Activated T-cell treated with anti-CD3 and anti-CD28 coated beads, Interleukin-2, amount 50 U/mL, for 72 hours (primary cell): Measurements from ENCODE around the gene CCDC188. TPM values are rescaled to one million over a fixed set of nuclear protein-coding genes. Genes with fewer than 3 reads are reported as not detected.
"Not testable (repeated sequence)": the region's sequence is repeated elsewhere in the genome, so short reads cannot be mapped to it uniquely, and the experiment has no call there.

ENCODE experiments used
- ATAC-seq, 2 donors: fragments of 150-1000 bp; cut with Tn5 transposase; replicated peaks in 1 of 2; 2 replicates each; pipeline ENCODE4 v1.10.0; 2021; ENCODE audit warnings: moderate library complexity in 2 of 2, mild to moderate bottlenecking in 1 of 2
- DNase-seq, 2 donors: peaks; one replicate each; pipeline ENCODE4 v3.0.0; 2021 to 2022; ENCODE audit warnings: mixed read lengths in 1 of 2
- H3K27ac Mint-ChIP-seq: one replicate; pipeline ENCODE4 v1.8.0; 2022; ENCODE audit warnings: mild to moderate bottlenecking, moderate library complexity, mixed read lengths
- H3K27me3 Mint-ChIP-seq: one replicate; pipeline ENCODE4 v1.8.0; 2022; ENCODE audit warnings: low read depth, mixed read lengths
- H3K36me3 Mint-ChIP-seq, 2 donors: one replicate each; pipeline ENCODE4 v1.8.0; 2022; ENCODE audit warnings: mixed read lengths in 2 of 2, mild to moderate bottlenecking in 1 of 2; ENCODE audit not compliant: insufficient read depth in 2 of 2
- H3K4me1 Mint-ChIP-seq: one replicate; pipeline ENCODE4 v1.8.0; 2022; ENCODE audit warnings: low read depth, mixed read lengths
- H3K4me3 Mint-ChIP-seq, 2 donors: one replicate each; pipeline ENCODE4 v1.8.0; 2022; ENCODE audit warnings: mild to moderate bottlenecking in 2 of 2, mixed read lengths in 2 of 2, moderate library complexity in 2 of 2
- H3K9me3 Mint-ChIP-seq, 2 donors: one replicate each; pipeline ENCODE4 v1.8.0; 2022; ENCODE audit warnings: mixed read lengths in 2 of 2
- total RNA-seq, 2 donors: library from RNA; stranded (reverse); gene quantifications; one replicate each; pipeline ENCODE4 v1.2.3, GENCODE V29; 2022

CCDC188 gene
- total RNA-seq, 2 donors from 2014 or later: not detected

DNA sequence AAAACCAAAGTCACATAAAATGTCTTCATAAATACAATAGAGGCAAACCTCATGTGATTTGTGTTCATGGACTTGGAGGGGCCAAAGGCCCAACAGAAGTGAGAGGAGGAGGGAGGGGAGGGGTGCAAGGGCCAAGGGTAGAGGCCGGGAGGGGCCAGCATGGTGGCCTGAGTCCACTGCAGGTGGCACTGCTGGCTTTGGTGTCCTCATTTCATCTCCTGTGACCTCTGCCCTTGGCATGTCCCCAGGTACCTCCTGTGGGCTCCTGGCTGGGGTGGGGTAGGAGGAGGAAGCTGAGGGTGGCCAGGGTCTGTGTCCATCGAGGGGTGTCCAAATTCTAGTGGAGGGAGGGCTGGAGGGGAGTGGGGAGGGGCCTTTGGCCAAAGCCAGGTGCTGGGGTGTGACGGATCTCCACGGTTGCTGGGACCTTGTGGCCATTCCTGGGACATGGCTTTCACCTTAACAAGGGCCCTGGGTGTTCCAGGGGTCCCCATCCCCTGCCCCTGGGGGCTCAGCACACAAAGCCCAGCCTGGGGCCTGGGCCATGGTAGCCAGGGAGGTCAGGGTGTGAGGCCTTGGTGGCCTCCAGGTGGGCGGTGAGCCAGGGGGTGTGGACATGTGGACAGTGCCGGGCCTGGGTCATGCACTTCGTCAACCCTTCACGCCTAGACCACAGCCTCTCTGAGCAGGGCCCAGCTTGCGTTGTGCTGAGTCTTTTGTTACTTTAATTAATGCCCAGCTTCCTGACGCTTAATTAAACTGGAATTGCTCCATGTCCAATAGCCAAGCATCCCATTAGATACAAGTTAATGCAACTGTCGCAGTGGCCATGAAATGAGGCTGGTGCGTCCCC lies 20.7 kb upstream of the CCDC188 start:
- no peaks in the 10 kb centered on the region for H3K9me3 Mint-ChIP-seq
- ATAC-seq (no peak), DNase-seq (no peak)
- no peaks in the 10 kb centered on the region for H3K36me3 Mint-ChIP-seq
- H3K4me1 Mint-ChIP-seq: no peaks in the 10 kb centered on the region
- H3K4me3 Mint-ChIP-seq: no peak overlapping the region
- H3K27me3 Mint-ChIP-seq: no peaks in the 10 kb centered on the region
- no peak overlapping the region for H3K27ac Mint-ChIP-seq

DNA sequence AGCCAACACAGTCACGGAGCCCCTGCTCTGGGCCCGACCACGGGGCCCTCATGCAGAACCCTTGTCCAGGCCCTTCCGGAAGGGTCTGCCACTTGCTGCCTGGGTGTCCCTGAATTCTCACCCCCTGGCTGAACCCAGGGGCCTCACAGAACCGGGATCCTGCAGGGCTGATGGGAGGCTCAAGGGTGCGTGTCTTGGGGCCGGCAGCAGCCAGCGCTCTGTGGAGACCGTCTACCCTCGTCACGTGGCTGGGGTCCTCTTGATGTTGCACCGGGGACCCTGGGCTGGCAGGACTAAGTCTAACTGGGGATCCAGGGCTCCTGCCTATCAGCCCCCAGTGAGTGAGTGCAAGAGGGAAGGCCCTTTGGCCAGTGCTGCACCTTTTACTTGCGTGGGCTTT lies 19.3 kb upstream of the CCDC188 start:
- Mint-ChIP-seq H3K4me1 (no peaks in the 10 kb centered on the region), H3K27ac (no peak overlapping the region), H3K9me3 (no peaks in the 10 kb centered on the region), H3K27me3 (no peaks in the 10 kb centered on the region), H3K36me3 (no peaks in the 10 kb centered on the region), H3K4me3 (no peak overlapping the region)
- ATAC-seq: no peak
- DNase-seq: no peak

DNA sequence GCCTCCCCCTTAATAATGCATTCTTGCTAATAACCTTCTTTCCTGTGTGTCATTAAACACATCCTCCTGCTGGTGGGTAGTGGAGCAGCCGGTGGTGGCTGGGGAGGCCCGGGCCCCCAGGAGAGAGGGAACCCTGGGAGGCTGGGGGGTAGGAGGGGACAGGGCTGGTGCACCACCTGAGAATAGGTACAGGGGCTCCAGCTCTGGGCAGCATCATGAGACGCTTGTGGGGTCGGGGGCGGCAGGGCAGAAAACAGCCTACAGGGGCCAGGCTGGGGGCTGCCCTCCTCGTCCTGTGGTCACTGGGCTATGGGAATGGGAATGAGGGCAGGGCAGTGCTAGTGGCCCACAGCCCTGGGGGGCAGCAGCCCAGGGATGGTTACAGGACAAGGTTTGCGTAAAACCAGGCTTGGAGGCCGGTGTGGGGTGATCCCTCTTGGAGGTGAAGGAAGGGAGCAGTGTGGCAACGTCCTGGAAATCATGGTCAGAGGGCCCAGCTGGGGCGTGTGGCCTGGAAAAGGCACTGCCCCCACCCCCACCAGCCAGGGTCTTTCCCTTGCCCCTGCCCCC lies 18.5 kb upstream of the CCDC188 start:
- ATAC-seq: no peak
- peaks cover 0 to under 1% of the 10 kb centered on the region in 2 donors for H3K36me3 Mint-ChIP-seq

DNA sequence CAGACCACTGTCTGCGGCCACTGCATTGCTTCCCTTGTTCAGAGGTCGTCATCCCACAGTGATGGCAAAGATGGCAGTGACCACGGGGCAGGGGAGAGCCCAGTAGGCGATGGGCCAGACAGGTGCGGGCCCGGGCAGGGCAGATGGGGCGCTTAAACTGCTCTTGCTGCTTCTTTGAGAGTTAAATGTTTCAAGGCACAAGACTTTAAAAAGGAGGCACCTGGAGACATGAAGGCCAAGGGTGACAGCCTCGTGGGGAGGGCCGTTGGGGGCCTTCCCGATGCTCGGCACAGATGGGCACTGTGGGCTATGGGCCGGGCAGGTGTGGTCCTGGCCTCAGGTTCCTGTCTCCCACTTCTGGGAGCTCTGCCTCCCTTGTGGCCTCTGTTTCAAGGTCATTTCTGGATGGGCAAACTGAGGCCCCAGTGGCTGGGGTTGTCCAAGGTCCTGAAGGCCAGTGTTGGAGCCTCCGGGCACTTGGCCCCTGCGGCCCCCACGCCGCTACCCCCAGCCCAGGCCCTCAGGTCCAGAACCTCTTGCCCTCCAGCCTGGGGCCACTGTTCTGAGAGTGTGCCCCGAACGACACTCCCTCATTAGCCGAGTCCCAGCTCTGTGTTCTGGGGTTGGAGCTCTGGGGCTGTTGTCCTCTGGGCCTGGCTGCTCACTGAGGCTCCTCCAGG lies 16.9 kb upstream of the CCDC188 start:
- Mint-ChIP-seq H3K36me3 (peaks cover 0 to 2% of the 10 kb centered on the region in 2 donors), H3K27ac (no peak overlapping the region), H3K4me3 (no peak overlapping the region), H3K27me3 (no peaks in the 10 kb centered on the region), H3K9me3 (peaks cover 2% of the 10 kb centered on the region in 2 donors), H3K4me1 (no peaks in the 10 kb centered on the region)
- DNase-seq (no peak), ATAC-seq (no peak)

More for the DNA sequence above, 18.5 kb upstream of the CCDC188 start:
- no peak for DNase-seq
- H3K27ac Mint-ChIP-seq: no peak overlapping the region
- H3K4me1 Mint-ChIP-seq: no peaks in the 10 kb centered on the region
- H3K4me3 Mint-ChIP-seq: no peak overlapping the region
- H3K9me3 Mint-ChIP-seq: peaks cover under 1% of the 10 kb centered on the region in 2 donors
- no peaks in the 10 kb centered on the region for H3K27me3 Mint-ChIP-seq

DNA sequence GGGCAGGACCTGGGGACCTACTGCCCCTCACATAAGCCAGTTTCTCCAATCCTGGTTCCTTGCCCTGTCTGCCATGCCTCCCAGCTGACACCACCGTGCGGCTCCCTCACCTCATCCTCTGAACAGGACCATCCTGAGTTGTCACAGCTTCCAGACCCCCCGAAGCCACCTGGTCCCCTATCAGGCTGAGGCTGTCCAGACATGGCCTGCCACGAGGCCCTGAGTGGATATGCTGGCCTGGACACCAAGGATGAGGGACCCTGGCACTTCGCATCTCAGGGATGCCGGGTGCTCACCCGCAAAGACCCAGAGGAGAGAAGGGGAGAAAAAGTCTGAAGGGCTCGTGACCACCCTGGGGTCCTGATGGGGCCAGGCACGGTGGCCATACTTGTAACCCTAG lies 15.8 kb upstream of the CCDC188 start:
- peaks cover 0 to 2% of the 10 kb centered on the region in 2 donors for H3K36me3 Mint-ChIP-seq
- no peaks in the 10 kb centered on the region for H3K4me1 Mint-ChIP-seq
- no peak for DNase-seq
- ATAC-seq: no peak
- no peak overlapping the region for H3K4me3 Mint-ChIP-seq
- H3K27ac Mint-ChIP-seq: no peak overlapping the region
- peaks cover 2% of the 10 kb centered on the region in 2 donors for H3K9me3 Mint-ChIP-seq
- no peaks in the 10 kb centered on the region for H3K27me3 Mint-ChIP-seq

DNA sequence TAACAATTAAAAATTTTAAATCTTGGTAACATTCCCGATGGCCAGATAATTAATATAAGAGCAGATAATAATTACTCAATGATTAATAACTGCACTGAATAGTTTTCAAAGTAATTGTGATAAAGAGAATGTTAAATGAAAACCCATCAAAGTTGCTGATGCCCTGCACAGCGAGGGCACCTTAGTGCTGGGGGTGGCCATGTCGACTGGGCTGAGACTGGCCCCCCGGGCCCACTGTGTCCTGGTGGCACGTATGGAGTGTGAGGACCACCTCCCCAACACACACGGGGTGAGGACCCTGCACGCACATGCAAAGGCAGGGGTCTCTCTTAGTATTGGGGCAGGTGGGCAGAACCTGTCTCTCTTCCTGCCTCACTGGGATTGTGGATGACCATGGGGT lies 15.1 kb upstream of the CCDC188 start:
- no peak overlapping the region for H3K4me3 Mint-ChIP-seq
- peaks cover 0 to 2% of the 10 kb centered on the region in 2 donors for H3K36me3 Mint-ChIP-seq
- DNase-seq (no peak), ATAC-seq (no peak)
- no peak overlapping the region for H3K27ac Mint-ChIP-seq
- no peaks in the 10 kb centered on the region for H3K27me3 Mint-ChIP-seq
- no peaks in the 10 kb centered on the region for H3K4me1 Mint-ChIP-seq
- peaks cover 2% of the 10 kb centered on the region in 2 donors for H3K9me3 Mint-ChIP-seq

DNA sequence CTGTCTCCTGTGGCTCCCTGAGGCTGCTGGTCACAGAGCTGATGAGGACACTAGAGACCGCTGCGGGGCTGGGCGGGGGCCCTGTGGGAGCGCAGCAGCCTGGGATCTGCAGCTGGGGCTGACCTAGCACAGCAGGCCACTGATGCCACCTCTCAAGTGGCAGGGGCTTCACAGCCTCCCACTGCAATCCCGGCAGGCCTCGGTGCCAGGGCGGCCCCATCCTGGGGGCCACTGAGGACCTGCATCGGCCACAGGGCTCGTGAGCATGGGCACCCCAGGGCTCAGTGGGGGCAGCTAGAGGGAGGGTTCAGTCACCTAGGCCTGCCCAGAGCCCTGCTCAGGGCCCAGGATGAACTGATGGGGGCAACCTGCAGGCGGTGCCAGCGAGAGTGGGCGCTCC lies 14.6 kb upstream of the CCDC188 start:
- Mint-ChIP-seq H3K27me3 (no peaks in the 10 kb centered on the region), H3K9me3 (peaks cover 2% of the 10 kb centered on the region in 2 donors), H3K36me3 (peaks cover 0 to 2% of the 10 kb centered on the region in 2 donors), H3K4me3 (no peak overlapping the region), H3K4me1 (no peaks in the 10 kb centered on the region), H3K27ac (no peak overlapping the region)
- ATAC-seq (no peak), DNase-seq (no peak)

DNA sequence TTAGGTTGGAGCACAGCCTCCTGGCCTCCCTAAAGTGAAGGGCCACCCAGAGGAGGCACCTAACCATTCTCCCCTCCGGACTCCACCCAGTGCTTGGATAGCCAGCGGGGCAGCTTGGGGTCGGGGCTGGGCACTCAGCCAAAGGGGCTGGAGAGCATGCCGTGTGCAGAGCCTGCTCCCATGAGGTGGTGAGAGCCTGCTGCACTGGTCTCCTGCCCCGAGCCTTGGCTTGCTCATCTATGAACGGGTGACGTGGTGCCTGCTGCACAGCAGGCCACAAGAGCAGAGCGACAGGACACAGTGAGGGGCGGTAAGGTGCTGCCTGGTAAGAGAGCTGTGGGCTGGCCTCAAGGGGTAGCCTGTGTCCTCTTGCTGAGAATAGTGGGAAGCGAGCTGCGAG lies 14.0 kb upstream of the CCDC188 start:
- Mint-ChIP-seq H3K27me3 (no peaks in the 10 kb centered on the region), H3K9me3 (peaks cover 2% of the 10 kb centered on the region in 2 donors), H3K4me1 (no peaks in the 10 kb centered on the region), H3K36me3 (peaks cover 0 to 2% of the 10 kb centered on the region in 2 donors), H3K27ac (no peak overlapping the region), H3K4me3 (no peak overlapping the region)
- DNase-seq (no peak), ATAC-seq (no peak)

DNA sequence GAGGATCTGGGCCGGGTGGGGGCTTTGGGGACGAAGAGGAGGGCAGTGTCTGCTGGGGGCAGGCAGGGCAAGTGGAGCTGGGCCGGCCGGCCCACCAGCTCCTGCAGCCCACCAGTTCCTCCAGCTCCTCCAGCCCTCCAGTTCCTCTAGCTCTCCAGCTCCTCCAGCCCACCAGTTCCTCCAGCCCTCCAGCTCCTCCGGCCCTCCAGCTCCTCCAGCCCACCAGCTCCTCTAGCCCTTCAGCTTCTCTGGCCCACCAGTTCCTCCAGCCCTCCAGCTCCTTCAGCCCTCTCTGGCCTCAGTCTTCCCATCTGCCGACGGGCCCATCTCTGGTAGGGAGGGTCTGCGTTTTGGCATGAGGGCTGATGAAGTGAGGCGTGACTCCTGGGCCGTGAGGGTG lies 9.2 kb upstream of the CCDC188 start:
- Mint-ChIP-seq H3K9me3 (peaks cover 2% of the 10 kb centered on the region in 2 donors), H3K36me3 (peaks cover 0 to 2% of the 10 kb centered on the region in 2 donors), H3K4me3 (no peak overlapping the region), H3K27me3 (no peaks in the 10 kb centered on the region), H3K27ac (no peak overlapping the region), H3K4me1 (no peaks in the 10 kb centered on the region)
- ATAC-seq (no peak), DNase-seq (no peak)

DNA sequence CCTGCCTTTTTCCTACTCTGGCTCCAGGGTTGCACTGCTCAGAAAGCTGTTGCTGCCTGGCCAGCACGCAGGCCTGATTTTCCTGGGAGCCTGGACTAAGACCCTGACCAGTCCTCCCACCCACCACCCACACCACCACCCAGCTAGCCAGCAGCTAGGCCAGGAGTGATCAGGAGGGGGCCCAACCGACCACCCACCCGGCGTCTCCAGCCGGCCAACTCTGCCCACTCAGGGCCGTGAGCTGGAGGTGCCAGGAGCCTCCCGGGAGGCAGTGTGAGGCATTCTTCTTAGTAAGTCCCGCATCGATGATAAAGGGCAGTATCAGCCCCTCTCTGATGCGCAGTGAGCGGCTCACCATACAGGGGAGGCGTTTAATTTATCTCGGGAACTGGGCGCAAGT lies 8.7 kb upstream of the CCDC188 start:
- not testable (repeated sequence) for DNase-seq, H3K36me3 Mint-ChIP-seq, H3K27ac Mint-ChIP-seq, H3K4me1 Mint-ChIP-seq, H3K27me3 Mint-ChIP-seq, H3K9me3 Mint-ChIP-seq, ATAC-seq, H3K4me3 Mint-ChIP-seq

DNA sequence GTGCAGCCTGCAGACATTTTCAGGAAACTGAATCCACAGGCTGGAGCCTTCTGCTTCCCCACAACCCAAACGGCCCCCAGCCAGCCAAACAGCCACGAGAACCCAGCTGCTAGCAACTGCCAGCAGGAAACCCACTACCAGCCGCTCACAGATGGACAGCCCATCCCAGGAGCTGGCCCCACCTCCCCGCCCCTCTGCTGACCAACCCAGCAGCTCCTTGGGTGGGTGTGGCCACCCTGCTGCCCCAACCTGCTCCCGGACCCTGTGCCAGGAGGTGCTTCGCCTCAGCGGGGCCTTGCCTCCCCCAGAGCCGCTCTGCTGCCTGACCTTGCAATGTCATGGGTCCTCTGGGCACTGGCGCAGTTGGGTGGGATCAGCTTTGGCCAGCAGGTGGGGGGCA lies 8.2 kb upstream of the CCDC188 start:
- Mint-ChIP-seq H3K27me3 (no peaks in the 10 kb centered on the region), H3K4me1 (no peaks in the 10 kb centered on the region)
- no peak for ATAC-seq

DNA sequence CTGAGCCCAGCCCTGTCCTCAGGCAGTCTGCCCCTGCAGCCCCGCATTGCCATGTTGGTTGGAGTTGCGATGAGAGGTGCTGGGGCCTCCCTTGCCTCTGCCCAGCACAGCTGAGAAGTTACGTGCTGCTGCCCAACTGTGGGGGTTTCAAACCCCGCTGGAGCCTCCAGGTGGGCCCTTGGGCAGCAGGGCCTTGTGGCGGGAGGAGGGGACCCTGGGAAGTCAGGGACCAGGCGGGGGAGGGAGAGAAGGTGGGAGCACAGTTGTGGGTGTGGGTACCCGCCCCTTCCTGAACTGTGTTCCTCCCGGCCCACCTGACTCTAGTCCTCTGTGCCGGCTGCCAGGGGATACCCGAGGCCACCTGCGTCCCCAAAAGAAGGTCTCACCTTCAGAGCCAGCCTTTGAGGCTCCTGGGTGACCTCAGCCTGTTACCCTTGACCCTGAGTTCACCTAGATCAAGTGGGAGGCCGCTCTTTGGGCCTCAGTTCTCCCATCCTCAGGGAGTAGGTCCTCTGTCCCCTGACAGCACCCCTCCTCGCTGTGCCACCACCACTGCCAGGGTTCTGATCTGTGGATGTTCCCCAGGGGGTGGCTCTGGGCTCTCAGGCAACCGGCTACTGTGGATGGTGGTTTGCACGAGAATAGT lies 7.7 kb upstream of the CCDC188 start:
- ATAC-seq (no peak), DNase-seq (no peak)
- Mint-ChIP-seq H3K4me3 (no peak overlapping the region), H3K4me1 (no peaks in the 10 kb centered on the region), H3K9me3 (no peaks in the 10 kb centered on the region), H3K27me3 (no peaks in the 10 kb centered on the region), H3K36me3 (no peaks in the 10 kb centered on the region), H3K27ac (no peak overlapping the region)

More for the DNA sequence above, 8.2 kb upstream of the CCDC188 start:
- DNase-seq: no peak
- no peaks in the 10 kb centered on the region for H3K9me3 Mint-ChIP-seq
- H3K27ac Mint-ChIP-seq: no peak overlapping the region
- H3K4me3 Mint-ChIP-seq: no peak overlapping the region
- no peaks in the 10 kb centered on the region for H3K36me3 Mint-ChIP-seq
